ENCODE results near the gene GATA1. TPM values are rescaled to one million over a fixed set of nuclear protein-coding genes. Genes with fewer than 3 reads are reported as not detected.
"Not testable (repeated sequence)": the region's sequence is repeated elsewhere in the genome, so short reads cannot be mapped to it uniquely, and the experiment has no call there.

Gene GATA1
- total RNA-seq, 2 experiments from 2014 or later, result not detected

DNA sequence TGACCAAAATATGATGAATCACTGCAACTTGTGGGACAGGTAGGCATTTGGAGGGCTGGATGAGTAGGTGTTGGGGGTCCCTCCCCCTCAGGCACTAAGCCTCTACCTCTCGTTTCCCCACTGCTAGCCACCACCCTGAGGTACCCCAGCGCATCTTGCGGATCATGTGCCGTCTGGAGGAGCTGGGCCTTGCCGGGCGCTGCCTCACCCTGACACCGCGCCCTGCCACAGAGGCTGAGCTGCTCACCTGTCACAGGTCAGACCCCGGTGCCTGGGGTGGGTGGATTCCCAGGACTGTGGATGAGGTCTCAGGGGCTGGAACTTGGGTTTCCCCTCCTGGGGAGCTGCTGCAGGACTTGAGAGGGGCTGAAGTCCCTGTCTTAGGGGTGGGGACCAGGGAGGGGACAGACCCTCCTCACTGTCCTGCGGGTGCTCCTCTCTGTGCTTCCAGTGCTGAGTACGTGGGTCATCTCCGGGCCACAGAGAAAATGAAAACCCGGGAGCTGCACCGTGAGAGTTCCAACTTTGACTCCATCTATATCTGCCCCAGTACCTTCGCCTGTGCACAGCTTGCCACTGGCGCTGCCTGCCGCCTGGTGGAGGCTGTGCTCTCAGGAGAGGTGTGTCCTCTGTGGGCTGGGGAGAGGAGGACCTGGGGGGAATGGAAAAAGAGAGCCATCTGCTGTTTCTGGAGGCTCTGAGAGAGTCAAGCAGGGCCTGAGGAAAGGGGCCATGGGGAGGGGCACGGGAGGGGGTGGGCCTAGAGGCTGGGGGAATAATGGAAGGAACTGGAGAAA lies 29.8 kb downstream of the GATA1 start:
- Mint-ChIP-seq H3K9me3 (no peaks in the 10 kb centered on the region), H3K27me3 (no peaks in the 10 kb centered on the region), H3K36me3 (ENCODE audit: low read depth) (peaks cover 45% of the 10 kb centered on the region), H3K4me3 (no peak overlapping the region), H3K4me1 (ENCODE audit: low read depth) (no peaks in the 10 kb centered on the region), H3K27ac (no peak overlapping the region)
- H3K27ac ChIP-seq (ENCODE audit: low read depth in 1 of 2, low read length in 2 of 2), result no peak overlapping the region
- ChIA-PET CTCF (no interaction called here), POLR2A (no interaction called here)
- peaks cover 18% of the 10 kb centered on the region for H3K36me3 ChIP-seq (ENCODE audit: insufficient read depth, low read length)
- intact Hi-C loops (cut with DNase I, micrococcal nuclease), result no loop called here
- no peak overlapping the region for H3K4me3 ChIP-seq (ENCODE audit: low read length)
- H3K4me1 ChIP-seq (ENCODE audit: insufficient read depth, low read length), result no peaks in the 10 kb centered on the region
- TF ChIP-seq, protein P1, sequence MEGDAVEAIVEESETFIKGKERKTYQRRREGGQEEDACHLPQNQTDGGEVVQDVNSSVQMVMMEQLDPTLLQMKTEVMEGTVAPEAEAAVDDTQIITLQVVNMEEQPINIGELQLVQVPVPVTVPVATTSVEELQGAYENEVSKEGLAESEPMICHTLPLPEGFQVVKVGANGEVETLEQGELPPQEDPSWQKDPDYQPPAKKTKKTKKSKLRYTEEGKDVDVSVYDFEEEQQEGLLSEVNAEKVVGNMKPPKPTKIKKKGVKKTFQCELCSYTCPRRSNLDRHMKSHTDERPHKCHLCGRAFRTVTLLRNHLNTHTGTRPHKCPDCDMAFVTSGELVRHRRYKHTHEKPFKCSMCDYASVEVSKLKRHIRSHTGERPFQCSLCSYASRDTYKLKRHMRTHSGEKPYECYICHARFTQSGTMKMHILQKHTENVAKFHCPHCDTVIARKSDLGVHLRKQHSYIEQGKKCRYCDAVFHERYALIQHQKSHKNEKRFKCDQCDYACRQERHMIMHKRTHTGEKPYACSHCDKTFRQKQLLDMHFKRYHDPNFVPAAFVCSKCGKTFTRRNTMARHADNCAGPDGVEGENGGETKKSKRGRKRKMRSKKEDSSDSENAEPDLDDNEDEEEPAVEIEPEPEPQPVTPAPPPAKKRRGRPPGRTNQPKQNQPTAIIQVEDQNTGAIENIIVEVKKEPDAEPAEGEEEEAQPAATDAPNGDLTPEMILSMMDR (IDR thresholded peaks at IDR 0.05), result no peak
- no peaks in the 10 kb centered on the region for H3K27me3 ChIP-seq (ENCODE audit: control insufficient read depth in 1 of 2, insufficient read depth in 2 of 2, low read length in 2 of 2)
- DNase-seq, result no peak
- H3K9me3 ChIP-seq (ENCODE audit: control insufficient read depth in 1 of 2, insufficient read depth in 1 of 2, low read length in 2 of 2), result no peaks in the 10 kb centered on the region
- no peak for ATAC-seq (ENCODE audit: poor library complexity)

DNA sequence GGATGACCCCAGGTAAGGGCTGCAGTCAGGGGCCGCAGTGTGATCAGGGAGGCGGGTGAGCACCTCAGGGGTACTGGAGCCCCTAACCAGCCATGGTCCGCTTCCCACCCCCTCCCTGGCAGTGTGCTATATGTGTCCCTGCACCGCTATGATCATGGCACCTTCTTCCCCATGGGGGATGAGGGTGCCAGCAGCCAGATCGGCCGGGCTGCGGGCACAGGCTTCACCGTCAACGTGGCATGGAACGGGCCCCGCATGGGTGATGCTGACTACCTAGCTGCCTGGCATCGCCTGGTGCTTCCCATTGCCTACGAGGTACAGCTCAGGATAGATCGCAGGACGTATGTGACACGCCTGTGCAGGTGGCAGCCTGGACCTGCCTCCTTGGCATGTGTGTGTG lies 31.7 kb downstream of the GATA1 start:
- no peaks in the 10 kb centered on the region for H3K9me3 Mint-ChIP-seq
- H3K27ac Mint-ChIP-seq, result no peak overlapping the region
- Histone ChIP-seq H3K9me3 (ENCODE audit: control insufficient read depth in 1 of 2, insufficient read depth in 1 of 2, low read length in 2 of 2) (no peaks in the 10 kb centered on the region), H3K27me3 (ENCODE audit: control insufficient read depth in 1 of 2, insufficient read depth in 2 of 2, low read length in 2 of 2) (no peaks in the 10 kb centered on the region), H3K4me3 (ENCODE audit: low read length) (no peak overlapping the region), H3K36me3 (ENCODE audit: insufficient read depth, low read length) (peaks cover 18% of the 10 kb centered on the region), H3K27ac (ENCODE audit: low read depth in 1 of 2, low read length in 2 of 2) (no peak overlapping the region), H3K4me1 (ENCODE audit: insufficient read depth, low read length) (no peaks in the 10 kb centered on the region)
- ATAC-seq (ENCODE audit: poor library complexity), result no peak
- TF ChIP-seq, protein P1 (IDR thresholded peaks at IDR 0.05), result no peak
- no peak overlapping the region for H3K4me3 Mint-ChIP-seq
- DNase-seq, result no peak
- ChIA-PET POLR2A (no interaction called here), CTCF (no interaction called here)
- no peaks in the 10 kb centered on the region for H3K4me1 Mint-ChIP-seq (ENCODE audit: low read depth)
- H3K36me3 Mint-ChIP-seq (ENCODE audit: low read depth), result peaks cover 38% of the 10 kb centered on the region
- intact Hi-C loops (cut with DNase I, micrococcal nuclease), result no loop called here
- H3K27me3 Mint-ChIP-seq, result no peaks in the 10 kb centered on the region

DNA sequence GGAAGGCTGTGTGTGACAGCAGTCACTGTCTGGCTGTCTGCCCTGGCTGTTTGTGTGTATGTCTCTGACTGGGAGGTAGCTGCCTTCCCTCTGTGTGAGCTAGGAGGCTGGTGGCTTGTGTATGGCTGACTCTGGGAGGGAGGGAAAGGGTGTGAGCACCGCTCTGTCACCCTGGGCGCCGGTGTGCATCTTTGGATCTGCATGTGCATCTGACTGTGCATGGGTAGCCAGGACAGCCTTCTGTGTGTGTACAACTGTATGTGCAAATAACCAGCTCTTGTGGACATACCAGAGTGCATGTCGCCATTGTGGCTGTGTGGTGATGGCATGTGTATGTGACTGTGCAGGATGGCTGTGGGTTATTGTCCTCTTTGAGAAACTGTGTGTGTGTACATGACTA lies 32.5 kb downstream of the GATA1 start:
- Histone ChIP-seq H3K27me3 (ENCODE audit: control insufficient read depth in 1 of 2, insufficient read depth in 2 of 2, low read length in 2 of 2) (peaks cover 0 to 4% of the 10 kb centered on the region in 2 experiments), H3K9me3 (ENCODE audit: control insufficient read depth in 1 of 2, insufficient read depth in 1 of 2, low read length in 2 of 2) (no peaks in the 10 kb centered on the region), H3K27ac (ENCODE audit: low read depth in 1 of 2, low read length in 2 of 2) (no peak overlapping the region), H3K36me3 (ENCODE audit: insufficient read depth, low read length) (peaks cover 18% of the 10 kb centered on the region), H3K4me1 (ENCODE audit: insufficient read depth, low read length) (no peaks in the 10 kb centered on the region), H3K4me3 (ENCODE audit: low read length) (no peak overlapping the region)
- Mint-ChIP-seq H3K27me3 (no peaks in the 10 kb centered on the region), H3K9me3 (no peaks in the 10 kb centered on the region), H3K27ac (no peak overlapping the region), H3K4me1 (ENCODE audit: low read depth) (no peaks in the 10 kb centered on the region), H3K4me3 (no peak overlapping the region), H3K36me3 (ENCODE audit: low read depth) (peaks cover 37% of the 10 kb centered on the region)
- TF ChIP-seq, protein P1 (IDR thresholded peaks at IDR 0.05), result no peak
- intact Hi-C loops (cut with DNase I, micrococcal nuclease), result no loop called here
- CTCF ChIA-PET, result no interaction called here
- POLR2A ChIA-PET, result no interaction called here
- no peak for ATAC-seq (ENCODE audit: poor library complexity)
- no peak for DNase-seq

DNA sequence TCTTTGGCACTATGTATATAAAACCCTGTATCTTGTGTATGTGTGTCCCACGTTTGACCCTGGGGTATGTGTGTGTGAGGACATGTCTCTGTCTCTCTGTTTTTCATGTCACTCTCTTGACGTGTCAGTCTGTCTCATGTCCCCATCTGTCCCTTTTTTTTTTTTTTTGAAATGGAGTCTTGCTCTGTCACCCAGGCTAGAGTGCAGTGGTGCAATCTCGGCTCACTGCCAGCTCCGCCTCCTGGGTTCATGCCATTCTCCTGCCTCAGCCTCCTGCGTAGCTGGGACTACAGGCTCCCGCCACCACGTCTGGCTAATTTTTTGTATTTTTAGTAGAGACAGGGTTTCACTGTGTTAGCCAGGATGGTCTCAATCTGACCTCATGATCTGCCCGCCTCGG lies 33.0 kb downstream of the GATA1 start:
- CTCF ChIA-PET; H3K4me1 ChIP-seq (ENCODE audit: insufficient read depth, low read length); H3K27ac ChIP-seq (ENCODE audit: low read depth in 1 of 2, low read length in 2 of 2); H3K9me3 ChIP-seq (ENCODE audit: control insufficient read depth in 1 of 2, insufficient read depth in 1 of 2, low read length in 2 of 2); H3K27me3 Mint-ChIP-seq; H3K4me1 Mint-ChIP-seq (ENCODE audit: low read depth); H3K27ac Mint-ChIP-seq; POLR2A ChIA-PET; intact Hi-C loops (cut with DNase I, micrococcal nuclease); ATAC-seq (ENCODE audit: poor library complexity); DNase-seq; H3K4me3 ChIP-seq (ENCODE audit: low read length); H3K9me3 Mint-ChIP-seq; H3K27me3 ChIP-seq (ENCODE audit: control insufficient read depth in 1 of 2, insufficient read depth in 2 of 2, low read length in 2 of 2); H3K4me3 Mint-ChIP-seq: not testable (repeated sequence)
- H3K36me3 ChIP-seq (ENCODE audit: insufficient read depth, low read length), result peaks cover 18% of the 10 kb centered on the region
- H3K36me3 Mint-ChIP-seq (ENCODE audit: low read depth), result peaks cover 33% of the 10 kb centered on the region
